Measurements from ENCODE around the gene ERCC8.

DNA sequence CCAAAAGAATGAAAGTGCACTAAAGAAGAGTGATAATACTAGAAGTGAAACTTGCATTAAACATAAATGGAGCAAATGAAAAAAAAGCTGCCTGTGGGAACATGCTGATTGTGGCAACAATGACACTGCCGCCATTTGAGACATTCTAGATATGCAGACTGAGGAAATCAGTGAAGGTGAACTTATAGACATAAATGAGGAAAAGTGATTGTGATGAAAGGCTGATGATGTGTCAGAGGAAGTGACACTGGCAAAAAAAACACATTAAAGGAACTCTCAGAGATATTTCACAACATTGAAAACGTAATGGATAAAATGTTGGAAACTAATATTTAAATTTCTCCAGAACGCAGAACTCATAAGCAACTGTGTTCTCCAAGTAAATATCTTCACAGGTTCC, 1.2 kb downstream of the ERCC8 start:
- TF ChIP-seq EZH2 (IDR thresholded peaks at IDR 0.05) (no peak), POLR2AphosphoS5 (IDR thresholded peaks at IDR 0.05; ENCODE audit: borderline replicate concordance, low read depth, low read length) (no peak), FOXP2 (optimal IDR thresholded peaks at IDR 0.05; ENCODE audit: control extremely low read depth, extremely low read length, insufficient read depth) (no peak)
